IMR-90 (cell line): ENCODE results near the gene KCTD16. TPM values are rescaled to one million over a fixed set of nuclear protein-coding genes. Genes with fewer than 3 reads are reported as not detected.

ENCODE experiments used
- ATAC-seq: fragments of 200-7000 bp; cut with Tn5 transposase; 2 replicates; pipeline ENCODE4 v1.9.1; 2020; ENCODE audit warnings: low read depth, mild to moderate bottlenecking, moderate library complexity
- BruUV-seq: library from RNA; stranded (reverse); fragments of 400-500 nt; replicated peaks from 2 replicates; lab custom pipeline; 2021; lab: Mats Ljungman, UMichigan
- CTCF ChIA-PET: fragments of 300-600 bp; formaldehyde crosslinking; extraction: SDS; loops from one replicate; lab custom pipeline; 2021; ENCODE audit warnings: antibody characterized with exemption; lab: Yijun Ruan, JAX
- POLR2A ChIA-PET: fragments of 300-600 bp; sonication (Branson Sonifier 250); formaldehyde crosslinking; loops from one replicate; lab custom pipeline; 2022; ENCODE audit warnings: antibody characterized with exemption; ENCODE audit not compliant: unreplicated experiment; lab: Charles Lee
- DNase-seq: peaks from one replicate; pipeline ENCODE4 v3.0.0; 2013
- H2AFZ ChIP-seq: replicated peaks from 2 replicates; pipeline ENCODE3; 2013; ENCODE audit warnings: low read length, mild to moderate bottlenecking; ENCODE audit not compliant: poor library complexity
- H2AK5ac ChIP-seq: 2 replicates; pipeline ENCODE4 v1.6.1; 2013; ENCODE audit warnings: low read depth, low read length, inconsistent platforms
- H2AK9ac ChIP-seq: replicated peaks from 2 replicates; pipeline ENCODE3; 2013; ENCODE audit warnings: mild to moderate bottlenecking, low read depth, low read length, moderate library complexity; ENCODE audit not compliant: poor library complexity
- H2BK120ac ChIP-seq: 2 replicates; pipeline ENCODE4 v1.6.1; 2013; ENCODE audit warnings: low read depth, low read length, inconsistent platforms
- H2BK15ac ChIP-seq: 3 replicates; pipeline ENCODE4 v1.6.1; 2013; ENCODE audit warnings: low read depth, low read length, inconsistent platforms
- H2BK20ac ChIP-seq: 2 replicates; pipeline ENCODE4 v1.6.1; 2013; ENCODE audit warnings: low read depth, mild to moderate bottlenecking, inconsistent platforms, low read length, moderate library complexity
- H2BK5ac ChIP-seq: 2 replicates; pipeline ENCODE4 v1.6.1; 2013; ENCODE audit warnings: mild to moderate bottlenecking, low read depth, low read length, inconsistent platforms; ENCODE audit not compliant: poor library complexity, severe bottlenecking
- H3K14ac ChIP-seq: replicated peaks from 2 replicates; pipeline ENCODE4 v1.6.1; 2013; ENCODE audit warnings: low read depth, low read length, inconsistent platforms
- H3K18ac ChIP-seq: 2 replicates; pipeline ENCODE4 v1.6.1; 2013; ENCODE audit warnings: low read depth, low read length, control low read depth
- H3K23ac ChIP-seq: 2 replicates; pipeline ENCODE4 v1.6.1; 2013; ENCODE audit warnings: low read depth, low read length, inconsistent platforms
- H3K27ac ChIP-seq: 2 replicates; pipeline ENCODE4 v1.5.1; 2013; ENCODE audit warnings: mild to moderate bottlenecking, control low read depth, low read length; ENCODE audit not compliant: insufficient read depth
- H3K27me3 ChIP-seq: 2 replicates; pipeline ENCODE4 v1.6.1; 2013; ENCODE audit warnings: low read length; ENCODE audit not compliant: control insufficient read depth, insufficient read depth
- H3K36me3 ChIP-seq: 2 replicates; pipeline ENCODE4 v1.6.1; 2013; ENCODE audit warnings: low read length, mixed read lengths; ENCODE audit not compliant: control insufficient read depth, insufficient read depth
- H3K4ac ChIP-seq: 2 replicates; pipeline ENCODE4 v1.6.1; 2013; ENCODE audit warnings: low read depth, low read length, inconsistent platforms
- H3K4me1 ChIP-seq: 2 replicates; pipeline ENCODE4 v1.6.1; 2013; ENCODE audit warnings: low read length, mixed read lengths; ENCODE audit not compliant: control insufficient read depth, insufficient read depth
- H3K4me2 ChIP-seq: 2 replicates; pipeline ENCODE4 v1.6.1; 2013; ENCODE audit warnings: low read depth, mild to moderate bottlenecking, control low read depth, low read length, moderate library complexity
- H3K4me3 ChIP-seq: 2 replicates; pipeline ENCODE4 v1.5.1; 2013; ENCODE audit warnings: low read depth, mild to moderate bottlenecking, control low read depth, low read length, moderate library complexity; ENCODE audit not compliant: insufficient read depth
- H3K56ac ChIP-seq: 2 replicates; pipeline ENCODE4 v1.6.1; 2013; ENCODE audit warnings: low read length, inconsistent platforms; ENCODE audit not compliant: insufficient read depth; ENCODE audit errors: extremely low read depth
- H3K79me1 ChIP-seq, 2 experiments: 2 replicates each; pipeline ENCODE4 v1.6.1; 2013; ENCODE audit warnings: low read length in 2 of 2, inconsistent platforms in 1 of 2, low read depth in 1 of 2
- H3K9ac ChIP-seq: 2 replicates; pipeline ENCODE4 v1.6.1; 2013; ENCODE audit warnings: low read depth, low read length, control low read depth
- H3K9me1 ChIP-seq: 2 replicates; pipeline ENCODE4 v1.6.1; 2013; ENCODE audit warnings: low read length, inconsistent platforms; ENCODE audit not compliant: insufficient read depth
- H3K9me3 ChIP-seq: 2 replicates; pipeline ENCODE4 v1.6.1; 2013; ENCODE audit warnings: low read length; ENCODE audit not compliant: control insufficient read depth, insufficient read depth
- H4K20me1 ChIP-seq: 2 replicates; pipeline ENCODE4 v1.6.1; 2013; ENCODE audit warnings: low read length, inconsistent platforms; ENCODE audit not compliant: insufficient read depth
- H4K5ac ChIP-seq: 2 replicates; pipeline ENCODE4 v1.6.1; 2013; ENCODE audit warnings: mild to moderate bottlenecking, low read depth, low read length, control low read depth
- H4K8ac ChIP-seq, 2 experiments: 2 replicates each; pipeline ENCODE4 v1.6.1; 2013; ENCODE audit warnings: low read depth in 2 of 2, low read length in 2 of 2, control low read depth in 1 of 2, inconsistent platforms in 1 of 2
- H4K91ac ChIP-seq: 2 replicates; pipeline ENCODE4 v1.6.1; 2013; ENCODE audit warnings: low read depth, low read length, inconsistent platforms; ENCODE audit not compliant: insufficient read depth
- CTCF ChIP-seq: conservative IDR thresholded peaks from 2 replicates; pipeline ENCODE4 v1.5.1; 2012; ENCODE audit warnings: mild to moderate bottlenecking, low read depth, low read length, improper control_type of control experiment
- MAFK ChIP-seq: IDR thresholded peaks from 2 replicates; pipeline ENCODE4 v1.6.1; 2012; ENCODE audit warnings: low read depth, low read length, improper control_type of control experiment
- MAZ ChIP-seq: IDR thresholded peaks from 2 replicates; pipeline ENCODE4 v1.6.1; 2012; ENCODE audit warnings: low read depth, mild to moderate bottlenecking, low read length, improper control_type of control experiment, moderate library complexity, borderline replicate concordance
- NFE2L2 ChIP-seq: fragments of 150-350 bp; IDR thresholded peaks from 2 replicates; pipeline ENCODE4 v1.6.1; 2016; ENCODE audit warnings: low read depth, mild to moderate bottlenecking, low read length
- RAD21 ChIP-seq: IDR thresholded peaks from 2 replicates; pipeline ENCODE4 v1.6.1; 2012; ENCODE audit warnings: low read length, improper control_type of control experiment
- WGBS, 2 experiments: methylation state at CpG; one replicate each; pipeline versions ENCODE4 v1.1.5 to v1.1.7; 2013; ENCODE audit warnings: missing lambda C conversion rate in 2 of 2; ENCODE audit not compliant: insufficient read length in 1 of 2; ENCODE audit errors: extremely low coverage in 2 of 2; 5-methylcytosine and 5-hydroxymethylcytosine counted together
- dilution Hi-C: fragments of 300-500 bp; cut with HindIII; formaldehyde crosslinking; loops from one replicate; pipeline ENCODE4 v1.14.3; 2018; ENCODE audit warnings: low sequenced_read_pairs; ENCODE audit not compliant: unreplicated experiment
- in situ Hi-C: fragments of 300-500 bp; cut with MboI; formaldehyde crosslinking; loops from 3 replicates; pipeline ENCODE4 v1.14.3; 2019; ENCODE audit warnings: low sequenced_read_pairs, inconsistent platforms, mixed read lengths
- intact Hi-C: fragments of 100-400 bp; cut with micrococcal nuclease; formaldehyde crosslinking; loops from 2 replicates; pipeline ENCODE4 v1.10.0; 2022
- polyA plus RNA-seq, 3 experiments: library from polyadenylated mRNA; depleted of rRNA; stranded (reverse); fragments of >200 nt; gene quantifications; 2 replicates each; pipeline ENCODE4 v1.2.3, GENCODE V29; 2012; ENCODE audit warnings: low replicate concordance in 1 of 3
- total RNA-seq: library from RNA; depleted of rRNA; stranded (reverse); fragments of >200 nt; gene quantifications from 2 replicates; pipeline ENCODE4 v1.2.3, GENCODE V29; 2012
- TF ChIP-seq, protein P1 (sequence below): fragments of 150-350 bp; IDR thresholded peaks from 2 replicates; pipeline ENCODE4 v1.6.1; 2016; ENCODE audit warnings: low read depth, mild to moderate bottlenecking, low read length, moderate library complexity, borderline replicate concordance

Gene KCTD16
- total and polyA plus RNA-seq, 2 of the 4 experiments (the other 2 are of a cell fraction), result 0.43 to 1.1 TPM

DNA sequence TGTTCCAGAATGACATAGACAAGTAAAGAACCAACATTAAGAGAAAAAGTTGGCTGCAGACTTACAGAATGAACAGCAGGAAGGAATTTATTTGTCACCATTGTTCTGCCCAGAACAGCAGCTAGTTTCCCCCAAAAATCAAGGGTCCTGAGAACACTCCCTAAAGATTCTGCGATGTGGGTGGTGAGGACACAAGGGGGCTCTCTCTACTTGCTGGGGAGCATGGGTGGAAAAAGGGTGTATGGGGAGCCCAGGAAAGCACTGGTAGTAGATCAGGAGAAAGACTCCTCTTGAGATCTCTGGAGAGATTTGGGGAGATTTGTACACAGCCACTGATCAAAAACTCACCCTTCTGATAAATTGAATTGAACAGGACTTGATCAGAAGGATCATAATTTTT lies 316.5 kb downstream of the KCTD16 start:
- Histone ChIP-seq H3K9ac (no peak overlapping the region), H4K5ac (no peak overlapping the region), H3K27ac (no peak overlapping the region), H3K4me2 (no peak overlapping the region), H2BK20ac (no peak overlapping the region), H3K9me3 (no peaks in the 10 kb centered on the region; the same call in 1 of the 2 replicates), H2BK15ac (no peak overlapping the region), H3K23ac (no peak overlapping the region), H2AFZ (no peak overlapping the region), H3K56ac (no peak overlapping the region), H4K8ac (no peak overlapping the region), H4K91ac (no peak overlapping the region), H3K9me1 (no peaks in the 10 kb centered on the region), H2AK9ac (no peak overlapping the region), H2BK5ac (no peak overlapping the region), H3K27me3 (no peaks in the 10 kb centered on the region), H3K18ac (no peak overlapping the region), H3K14ac (no peak overlapping the region), H3K4me1 (peaks cover 2% of the 10 kb centered on the region; the same call in 1 of the 2 replicates), H2BK120ac (no peak overlapping the region), H3K79me1 (no peaks in the 10 kb centered on the region), H4K20me1 (no peaks in the 10 kb centered on the region), H3K4me3 (no peak overlapping the region), H3K4ac (no peak overlapping the region), H3K36me3 (no peaks in the 10 kb centered on the region), H2AK5ac (no peak overlapping the region)
- no CpG with 5 or more reads among the region's 1 CpG for WGBS, 2 experiments
- no peak for DNase-seq
- BruUV-seq, result no TSS peak
- intact Hi-C loops (no loop called here), in situ Hi-C loops (no loop called here), dilution Hi-C loops (no loop called here)
- ATAC-seq, result no peak
- POLR2A ChIA-PET, result no interaction called here
- CTCF ChIA-PET, result no interaction called here
- TF ChIP-seq CTCF, result 0 out of 2 replicates have a peak, but pooled peaks have one; percentile 13
- TF ChIP-seq, protein P1, sequence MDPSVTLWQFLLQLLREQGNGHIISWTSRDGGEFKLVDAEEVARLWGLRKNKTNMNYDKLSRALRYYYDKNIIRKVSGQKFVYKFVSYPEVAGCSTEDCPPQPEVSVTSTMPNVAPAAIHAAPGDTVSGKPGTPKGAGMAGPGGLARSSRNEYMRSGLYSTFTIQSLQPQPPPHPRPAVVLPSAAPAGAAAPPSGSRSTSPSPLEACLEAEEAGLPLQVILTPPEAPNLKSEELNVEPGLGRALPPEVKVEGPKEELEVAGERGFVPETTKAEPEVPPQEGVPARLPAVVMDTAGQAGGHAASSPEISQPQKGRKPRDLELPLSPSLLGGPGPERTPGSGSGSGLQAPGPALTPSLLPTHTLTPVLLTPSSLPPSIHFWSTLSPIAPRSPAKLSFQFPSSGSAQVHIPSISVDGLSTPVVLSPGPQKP, result no peak
- no peak for TF ChIP-seq MAZ
- TF ChIP-seq RAD21, result peak; percentile 15; the same call in 1 of the 2 replicates
- no peak for TF ChIP-seq MAFK
- no peak for TF ChIP-seq NFE2L2
